ENCODE results near the gene FSHR.

- no peak for TF ChIP-seq POLR2A (IDR thresholded peaks at IDR 0.05)
- no peak for TF ChIP-seq CTCF (IDR thresholded peaks at IDR 0.05)
Observed at GRCh38 chr2:49177194-49177593, 22.9 kb upstream of the FSHR start.

Data from prostate gland (tissue), 2 donors.